OCI-LY3 (cell line): ENCODE measurements around the gene MADCAM1.

ENCODE experiments used
- H2AFZ ChIP-seq: fragments of 200-600, 300-600 bp; shearing (Covaris generic); 2 replicates; pipeline ENCODE4 v1.6.0; 2014; ENCODE audit warnings: antibody characterized with exemption, low read depth, low read length
- H3K27ac ChIP-seq: fragments of 200-600, 300-600 bp; sonication (generic); 2 replicates; pipeline ENCODE4 v1.5.1; 2014; ENCODE audit warnings: mild to moderate bottlenecking, low read length, moderate library complexity, mixed read lengths
- H3K27me3 ChIP-seq: fragments of 200-600, 300-600 bp; sonication (generic); 2 replicates; pipeline ENCODE4 v1.6.1; 2014; ENCODE audit warnings: low read depth, low read length, mixed read lengths
- H3K36me3 ChIP-seq: fragments of 200-600, 300-600 bp; sonication (generic); replicated peaks from 2 replicates; pipeline ENCODE3; 2014; ENCODE audit warnings: low read depth, low read length, mixed read lengths
- H3K4me1 ChIP-seq: fragments of 300-600, 200-600 bp; sonication (generic); 2 replicates; pipeline ENCODE4 v1.6.1; 2014; ENCODE audit warnings: low read length, mixed read lengths
- H3K4me2 ChIP-seq: fragments of 200-600, 300-600 bp; sonication (generic); 2 replicates; pipeline ENCODE4 v1.6.1; 2014; ENCODE audit warnings: low read length, mixed read lengths
- H3K4me3 ChIP-seq: fragments of 300-600, 200-600 bp; sonication (generic); 2 replicates; pipeline ENCODE4 v1.5.1; 2014; ENCODE audit warnings: antibody characterized with exemption, mild to moderate bottlenecking, low read length, moderate library complexity
- H3K79me2 ChIP-seq: fragments of 300-600, 200-600 bp; shearing (Covaris generic); 2 replicates; pipeline ENCODE4 v1.6.1; 2014; ENCODE audit warnings: mild to moderate bottlenecking, low read length, mixed read lengths
- H3K9ac ChIP-seq: fragments of 300-600, 200-600 bp; shearing (Covaris generic); 2 replicates; pipeline ENCODE4 v1.6.0; 2014; ENCODE audit warnings: mild to moderate bottlenecking, low read length, moderate library complexity
- H3K9me3 ChIP-seq: fragments of 200-600, 300-600 bp; shearing (Covaris generic); 2 replicates; pipeline ENCODE4 v1.6.1; 2014; ENCODE audit warnings: low read length, mixed read lengths; ENCODE audit not compliant: insufficient read depth
- H4K20me1 ChIP-seq: fragments of 200-600, 300-600 bp; sonication (generic); 2 replicates; pipeline ENCODE4 v1.6.1; 2016; ENCODE audit warnings: low read length, mixed read lengths; ENCODE audit not compliant: insufficient read depth
- CTCF ChIP-seq: fragments of 200-600, 300-600 bp; sonication (generic); IDR thresholded peaks from 2 replicates; pipeline ENCODE4 v1.5.1; 2014; ENCODE audit warnings: antibody characterized with exemption, low read length, low read depth
- EZH2phosphoT487 ChIP-seq: fragments of 200-600 bp; shearing (Covaris generic); IDR thresholded peaks from 2 replicates; pipeline ENCODE4 v1.6.1; 2018; ENCODE audit warnings: antibody characterized with exemption, mixed run types, low read depth

The MADCAM1 gene

DNA sequence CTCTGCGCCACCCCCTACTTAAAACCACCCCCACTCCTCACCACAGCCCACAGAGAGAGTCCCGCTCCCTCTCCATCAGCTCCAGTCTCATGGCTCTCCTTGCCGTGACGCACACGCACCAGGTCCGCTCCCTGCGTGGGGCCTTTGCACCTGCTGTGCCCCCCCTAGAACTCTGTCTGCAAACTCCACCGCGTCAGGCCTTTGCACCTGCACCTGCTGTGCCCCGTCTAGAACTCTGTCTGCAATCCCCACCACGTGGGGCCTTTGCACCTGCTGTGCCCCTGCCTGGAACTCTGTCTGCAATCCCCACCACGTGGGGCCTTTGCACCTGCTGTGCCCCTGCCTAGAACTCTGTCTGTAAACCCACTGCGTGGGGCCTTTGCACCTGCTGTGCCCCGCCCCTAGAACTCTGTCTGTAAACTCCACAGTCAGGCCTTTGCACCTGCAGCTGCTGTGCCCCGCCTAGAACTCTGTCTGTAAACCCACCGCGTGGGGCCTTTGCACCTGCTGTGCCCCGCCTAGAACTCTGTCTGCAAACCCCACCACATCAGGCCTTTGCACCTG, 39.7 kb upstream of the MADCAM1 start:
- Histone ChIP-seq H3K4me2 (no peak overlapping the region), H3K36me3 (no peaks in the 10 kb centered on the region), H3K4me1 (no peaks in the 10 kb centered on the region), H3K4me3 (no peak overlapping the region), H3K27me3 (no peaks in the 10 kb centered on the region), H2AFZ (no peak overlapping the region), H3K79me2 (no peaks in the 10 kb centered on the region), H4K20me1 (no peaks in the 10 kb centered on the region), H3K9ac (no peak overlapping the region), H3K9me3 (no peaks in the 10 kb centered on the region), H3K27ac (no peak overlapping the region)
- TF ChIP-seq CTCF (no peak), EZH2phosphoT487 (no peak)

DNA sequence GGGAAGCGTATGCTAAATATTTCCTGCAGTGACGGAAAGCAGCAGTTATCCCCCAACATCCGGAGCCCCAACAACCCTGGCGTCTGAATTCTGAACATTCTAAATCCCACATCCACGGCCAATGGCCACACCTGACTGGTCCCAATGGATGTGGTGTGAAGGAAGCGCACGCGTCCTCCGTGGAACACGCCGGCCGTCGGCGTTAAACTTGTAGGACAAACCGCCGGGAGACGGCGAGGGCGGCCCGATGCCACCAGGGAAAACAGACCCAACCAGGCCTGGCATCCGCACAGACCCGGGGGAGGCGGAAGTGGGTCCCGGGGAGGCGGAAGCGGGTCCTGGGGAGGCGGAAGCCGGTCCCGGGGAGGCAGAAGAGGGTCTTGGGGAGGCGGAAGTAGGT, 38.6 kb upstream of the MADCAM1 start:
- Histone ChIP-seq H3K36me3 (no peaks in the 10 kb centered on the region), H3K9me3 (no peaks in the 10 kb centered on the region), H3K27ac (no peak overlapping the region), H3K4me2 (no peak overlapping the region), H3K4me3 (no peak overlapping the region), H3K4me1 (no peaks in the 10 kb centered on the region), H3K27me3 (no peaks in the 10 kb centered on the region), H4K20me1 (no peaks in the 10 kb centered on the region), H2AFZ (no peak overlapping the region), H3K9ac (no peak overlapping the region), H3K79me2 (no peaks in the 10 kb centered on the region)
- TF ChIP-seq CTCF (no peak), EZH2phosphoT487 (no peak)

- TF ChIP-seq CTCF: no peak
- TF ChIP-seq EZH2phosphoT487: no peak
- Histone ChIP-seq H3K36me3 (no peaks in the 10 kb centered on the region), H2AFZ (no peak overlapping the region), H3K27ac (no peak overlapping the region), H3K4me2 (no peak overlapping the region), H3K9ac (no peak overlapping the region), H3K27me3 (no peaks in the 10 kb centered on the region), H3K79me2 (no peaks in the 10 kb centered on the region), H4K20me1 (no peaks in the 10 kb centered on the region), H3K4me3 (no peak overlapping the region), H3K4me1 (no peaks in the 10 kb centered on the region), H3K9me3 (no peaks in the 10 kb centered on the region)
These were observed 37.9 kb upstream of the MADCAM1 start for GRCh38 chr19:458091-459042.

GRCh38 chr19:459724-460511, 36.4 kb upstream of the MADCAM1 start:
- no peak overlapping the region for H3K27ac ChIP-seq
- no peaks in the 10 kb centered on the region for H3K27me3 ChIP-seq
- no peak overlapping the region for H3K4me2 ChIP-seq
- H4K20me1 ChIP-seq: no peaks in the 10 kb centered on the region
- H3K36me3 ChIP-seq: no peaks in the 10 kb centered on the region
- no peak overlapping the region for H3K4me3 ChIP-seq
- no peak overlapping the region for H3K9ac ChIP-seq
- H2AFZ ChIP-seq: no peak overlapping the region
- H3K4me1 ChIP-seq: no peaks in the 10 kb centered on the region
- H3K79me2 ChIP-seq: no peaks in the 10 kb centered on the region
- H3K9me3 ChIP-seq: no peaks in the 10 kb centered on the region
- no peak for TF ChIP-seq EZH2phosphoT487
- no peak for TF ChIP-seq CTCF
